NCI-H774 (cell line): ENCODE data around the gene LANCL2.
A peak's percentile ranks its signal among the peaks of the same experiment; 100 is the strongest.
"Not testable (repeated sequence)": the region's sequence is repeated elsewhere in the genome, so short reads cannot be mapped to it uniquely, and the experiment has no call there.

Experiments used
- DNase-seq: peaks from one replicate; lab custom pipeline; 2025; lab: John Stamatoyannopoulos, UW

The LANCL2 gene

GRCh38 chr7:55405856-55406541 lies 40.9 kb downstream of the LANCL2 start:
- no peak for DNase-seq

- peak; percentile 0 for DNase-seq
These were observed 44.5 kb downstream of the LANCL2 start for GRCh38 chr7:55409482-55410225.

GRCh38 chr7:55410667-55411239 lies 45.6 kb downstream of the LANCL2 start:
- no peak for DNase-seq

GRCh38 chr7:55411844-55412243 lies 46.7 kb downstream of the LANCL2 start:
- DNase-seq, result no peak

- peak; percentile 30 for DNase-seq
These were observed 48.3 kb downstream of the LANCL2 start for GRCh38 chr7:55413442-55413841.

- DNase-seq, result peak; percentile 55
These were observed 50.1 kb downstream of the LANCL2 start for GRCh38 chr7:55415173-55415778.

GRCh38 chr7:55417456-55417855 lies 52.3 kb downstream of the LANCL2 start:
- not testable (repeated sequence) for DNase-seq

- peak; percentile 11 for DNase-seq
These were observed 55.4 kb downstream of the LANCL2 start for GRCh38 chr7:55420530-55420929.

GRCh38 chr7:55423277-55423711 lies 58.2 kb downstream of the LANCL2 start:
- no peak for DNase-seq

- DNase-seq, result no peak
These were observed 58.8 kb downstream of the LANCL2 start for GRCh38 chr7:55423891-55424290.

- DNase-seq, result no peak
These were observed 60.1 kb downstream of the LANCL2 start for GRCh38 chr7:55425141-55425752.

- DNase-seq, result no peak
These were observed 61.5 kb downstream of the LANCL2 start for GRCh38 chr7:55426676-55427075.

- DNase-seq, result no peak
These were observed 62.2 kb downstream of the LANCL2 start for GRCh38 chr7:55427342-55427741.

GRCh38 chr7:55427800-55428199 lies 62.7 kb downstream of the LANCL2 start:
- no peak for DNase-seq

- DNase-seq, result no peak
These were observed 64.8 kb downstream of the LANCL2 start for GRCh38 chr7:55429835-55430499.

- no peak for DNase-seq
These were observed 66.8 kb downstream of the LANCL2 start for GRCh38 chr7:55431898-55432297.

- no peak for DNase-seq
These were observed 67.4 kb downstream of the LANCL2 start for GRCh38 chr7:55432506-55432905.

GRCh38 chr7:55432939-55433784 lies 68.0 kb downstream of the LANCL2 start:
- DNase-seq, result peak; percentile 29

GRCh38 chr7:55435466-55435865 lies 70.3 kb downstream of the LANCL2 start:
- no peak for DNase-seq

GRCh38 chr7:55436457-55436856 lies 71.3 kb downstream of the LANCL2 start:
- no peak for DNase-seq

GRCh38 chr7:55437375-55437774 lies 72.2 kb downstream of the LANCL2 start:
- DNase-seq, result no peak
